Osteoblast (primary cell): Measurements from ENCODE around the gene CCND3. TPM values are rescaled to one million over a fixed set of nuclear protein-coding genes. Genes with fewer than 3 reads are reported as not detected.

Source experiments
- DNase-seq: peaks from one replicate; pipeline ENCODE4 v3.0.0; 2011; ENCODE audit warnings: low spot score, mixed read lengths; ENCODE audit not compliant: insufficient read length; ENCODE audit errors: missing footprints
- H2AFZ ChIP-seq: 2 replicates; pipeline ENCODE4 v1.6.0; 2011; ENCODE audit warnings: mild to moderate bottlenecking, low read length
- H3K27ac ChIP-seq: 2 replicates; pipeline ENCODE4 v1.5.1; 2011; ENCODE audit warnings: mild to moderate bottlenecking, low read depth, low read length, moderate library complexity
- H3K27me3 ChIP-seq: 2 replicates; pipeline ENCODE4 v1.6.0; 2012; ENCODE audit warnings: mild to moderate bottlenecking, control low read depth, inconsistent platforms, low read length, moderate library complexity; ENCODE audit not compliant: insufficient read depth
- H3K36me3 ChIP-seq: 2 replicates; pipeline ENCODE4 v1.5.1; 2011; ENCODE audit warnings: mild to moderate bottlenecking, low read length, control low read depth, moderate library complexity; ENCODE audit not compliant: insufficient read depth
- H3K4me1 ChIP-seq: 2 replicates; pipeline ENCODE4 v1.5.1; 2011; ENCODE audit warnings: mild to moderate bottlenecking, low read length, control low read depth, moderate library complexity; ENCODE audit not compliant: insufficient read depth
- H3K4me2 ChIP-seq: 2 replicates; pipeline ENCODE4 v1.6.0; 2011; ENCODE audit warnings: mild to moderate bottlenecking, low read length; ENCODE audit not compliant: insufficient read depth
- H3K4me3 ChIP-seq: fragments of 200-600 bp; sonication (generic); 3 replicates; pipeline ENCODE4 v1.5.1; 2012; ENCODE audit warnings: mild to moderate bottlenecking, low read length, inconsistent platforms; ENCODE audit not compliant: insufficient read depth
- H3K79me2 ChIP-seq: 2 replicates; pipeline ENCODE4 v1.6.0; 2012; ENCODE audit warnings: mild to moderate bottlenecking, low read length, control low read depth, inconsistent platforms; ENCODE audit not compliant: insufficient read depth
- H3K9me3 ChIP-seq: 2 replicates; pipeline ENCODE4 v1.5.1; 2011; ENCODE audit warnings: low read depth, low read length, control low read depth
- H4K20me1 ChIP-seq: 2 replicates; pipeline ENCODE4 v1.6.0; 2012; ENCODE audit warnings: mild to moderate bottlenecking, low read length, control low read depth; ENCODE audit not compliant: insufficient read depth
- total RNA-seq: library from RNA; depleted of rRNA; stranded (reverse); fragments of >200 nt; gene quantifications from 2 replicates; pipeline ENCODE4 v1.2.3, GENCODE V29; 2012
- TF ChIP-seq, protein P1 (sequence below): IDR thresholded peaks from 2 replicates; pipeline ENCODE4 v1.5.1; 2011; ENCODE audit warnings: mild to moderate bottlenecking, low read depth, low read length, moderate library complexity; ENCODE audit errors: extremely low read depth

CCND3 gene
- total RNA-seq, 1 donor = 21.0 TPM

DNA sequence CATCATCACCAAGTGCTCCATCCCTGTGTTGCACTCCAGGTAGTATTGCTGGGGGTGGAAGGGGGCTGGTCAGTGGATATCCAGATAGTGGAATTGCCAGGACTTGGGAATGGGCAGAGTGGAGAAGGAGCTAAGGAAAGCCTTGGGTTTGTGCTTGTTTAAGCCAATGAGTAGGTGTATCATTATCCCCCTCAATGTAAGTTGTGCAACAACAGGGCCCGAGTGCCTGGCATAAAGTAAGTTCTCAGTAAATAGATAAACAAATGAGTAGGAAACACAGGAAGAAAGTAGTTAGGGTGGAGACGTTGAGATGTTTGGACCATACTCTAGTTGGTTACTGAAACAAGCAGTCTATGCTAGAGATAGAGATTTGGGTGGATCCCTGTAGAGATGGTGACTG is 9.8 kb downstream of the CCND3 start:
- no peak overlapping the region for H3K4me3 ChIP-seq
- no peaks in the 10 kb centered on the region for H3K27me3 ChIP-seq
- peaks cover 23% of the 10 kb centered on the region for H3K79me2 ChIP-seq
- TF ChIP-seq, protein P1, sequence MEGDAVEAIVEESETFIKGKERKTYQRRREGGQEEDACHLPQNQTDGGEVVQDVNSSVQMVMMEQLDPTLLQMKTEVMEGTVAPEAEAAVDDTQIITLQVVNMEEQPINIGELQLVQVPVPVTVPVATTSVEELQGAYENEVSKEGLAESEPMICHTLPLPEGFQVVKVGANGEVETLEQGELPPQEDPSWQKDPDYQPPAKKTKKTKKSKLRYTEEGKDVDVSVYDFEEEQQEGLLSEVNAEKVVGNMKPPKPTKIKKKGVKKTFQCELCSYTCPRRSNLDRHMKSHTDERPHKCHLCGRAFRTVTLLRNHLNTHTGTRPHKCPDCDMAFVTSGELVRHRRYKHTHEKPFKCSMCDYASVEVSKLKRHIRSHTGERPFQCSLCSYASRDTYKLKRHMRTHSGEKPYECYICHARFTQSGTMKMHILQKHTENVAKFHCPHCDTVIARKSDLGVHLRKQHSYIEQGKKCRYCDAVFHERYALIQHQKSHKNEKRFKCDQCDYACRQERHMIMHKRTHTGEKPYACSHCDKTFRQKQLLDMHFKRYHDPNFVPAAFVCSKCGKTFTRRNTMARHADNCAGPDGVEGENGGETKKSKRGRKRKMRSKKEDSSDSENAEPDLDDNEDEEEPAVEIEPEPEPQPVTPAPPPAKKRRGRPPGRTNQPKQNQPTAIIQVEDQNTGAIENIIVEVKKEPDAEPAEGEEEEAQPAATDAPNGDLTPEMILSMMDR = no peak
- H4K20me1 ChIP-seq = peaks cover 30% of the 10 kb centered on the region
- no peak overlapping the region for H2AFZ ChIP-seq
- no peak overlapping the region for H3K4me2 ChIP-seq
- no peaks in the 10 kb centered on the region for H3K9me3 ChIP-seq
- peaks cover 19% of the 10 kb centered on the region for H3K4me1 ChIP-seq
- H3K27ac ChIP-seq = no peak overlapping the region
- no peak for DNase-seq
- H3K36me3 ChIP-seq = peaks cover 91% of the 10 kb centered on the region

DNA sequence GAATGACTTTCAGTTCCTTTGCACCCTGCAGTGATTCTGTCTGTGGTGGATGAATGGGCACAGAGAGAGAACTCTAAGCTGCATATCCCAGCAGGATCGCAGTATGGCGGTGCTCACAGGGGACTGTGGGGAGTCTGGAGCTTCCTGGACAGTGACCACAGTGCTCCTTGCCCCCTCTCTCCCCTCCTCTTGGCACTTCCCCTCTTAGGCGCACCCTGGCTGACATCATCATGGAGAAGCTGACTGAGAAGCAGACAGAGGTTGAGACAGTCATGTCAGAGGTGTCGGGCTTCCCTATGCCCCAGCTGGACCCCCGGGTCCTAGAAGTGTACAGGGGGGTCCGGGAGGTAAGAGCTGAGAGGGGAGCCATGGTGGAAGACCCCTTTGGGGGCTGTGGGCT is 11.7 kb downstream of the CCND3 start:
- no peaks in the 10 kb centered on the region for H3K9me3 ChIP-seq
- peaks cover 20% of the 10 kb centered on the region for H4K20me1 ChIP-seq
- no peak overlapping the region for H3K4me2 ChIP-seq
- no peak overlapping the region for H3K4me3 ChIP-seq
- TF ChIP-seq, protein P1 = no peak
- no peak for DNase-seq
- peaks cover 83% of the 10 kb centered on the region for H3K36me3 ChIP-seq
- no peak overlapping the region for H3K27ac ChIP-seq
- peaks cover 9% of the 10 kb centered on the region for H3K4me1 ChIP-seq
- no peaks in the 10 kb centered on the region for H3K27me3 ChIP-seq
- H3K79me2 ChIP-seq = peaks cover 30% of the 10 kb centered on the region
- no peak overlapping the region for H2AFZ ChIP-seq

DNA sequence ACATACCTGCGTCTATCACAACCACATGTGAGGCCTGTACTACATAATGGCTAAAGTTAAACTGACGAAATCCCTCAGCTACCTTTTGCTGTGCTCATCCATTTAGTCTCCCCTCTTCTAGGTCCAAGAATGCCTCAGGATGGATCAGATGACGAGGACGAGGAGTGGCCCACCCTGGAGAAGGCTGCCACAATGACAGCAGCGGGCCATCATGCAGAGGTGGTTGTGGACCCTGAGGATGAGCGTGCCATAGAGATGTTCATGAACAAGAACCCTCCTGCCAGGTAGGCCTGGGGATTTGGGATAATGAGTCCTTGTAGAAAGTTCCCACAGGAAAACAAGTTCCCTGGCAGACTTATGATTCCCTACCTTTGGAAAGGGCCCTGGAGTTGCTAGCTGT is 14.4 kb downstream of the CCND3 start:
- no peak overlapping the region for H3K4me3 ChIP-seq
- H3K27me3 ChIP-seq = no peaks in the 10 kb centered on the region
- TF ChIP-seq, protein P1 = no peak
- no peak overlapping the region for H3K4me2 ChIP-seq
- no peaks in the 10 kb centered on the region for H3K9me3 ChIP-seq
- peaks cover 70% of the 10 kb centered on the region for H3K36me3 ChIP-seq
- peaks cover 17% of the 10 kb centered on the region for H3K4me1 ChIP-seq
- H3K79me2 ChIP-seq = peaks cover 57% of the 10 kb centered on the region
- H3K27ac ChIP-seq = peak overlapping the region; percentile 19
- no peak for DNase-seq
- H2AFZ ChIP-seq = no peak overlapping the region
- peaks cover 20% of the 10 kb centered on the region for H4K20me1 ChIP-seq

DNA sequence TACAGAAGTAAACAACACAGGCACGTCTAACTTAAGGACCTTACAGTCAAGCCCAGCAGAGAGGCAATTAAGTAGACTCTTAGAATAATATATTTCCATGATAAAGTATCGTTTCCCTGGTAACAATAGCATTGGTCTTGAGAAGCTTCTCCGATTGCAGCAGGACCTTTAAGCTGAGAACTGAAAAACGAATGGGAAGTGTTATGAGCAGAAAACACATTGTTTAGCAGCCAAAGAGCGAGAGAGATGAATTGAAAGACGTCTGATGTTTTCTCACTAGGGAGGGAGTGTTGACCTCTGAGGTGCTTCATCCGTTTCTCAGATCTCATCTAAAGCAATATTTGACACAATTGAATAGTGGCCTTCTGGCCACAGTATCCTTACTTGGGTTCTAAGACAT is 19.5 kb downstream of the CCND3 start:
- Histone ChIP-seq H3K4me2 (peak overlapping the region; percentile 99), H3K4me1 (peaks cover 43% of the 10 kb centered on the region), H3K9me3 (no peaks in the 10 kb centered on the region), H3K36me3 (peaks cover 19% of the 10 kb centered on the region), H4K20me1 (peaks cover 15% of the 10 kb centered on the region), H3K4me3 (peak overlapping the region; percentile 94), H3K79me2 (peaks cover 73% of the 10 kb centered on the region), H3K27ac (peak overlapping the region; percentile 99), H3K27me3 (no peaks in the 10 kb centered on the region), H2AFZ (peak overlapping the region; percentile 98)
- peak; percentile 65 for DNase-seq
- TF ChIP-seq, protein P1 = no peak
